HS-27A (cell line): ENCODE results near the gene NUFIP2.
"Not testable (repeated sequence)": the region's sequence is repeated elsewhere in the genome, so short reads cannot be mapped to it uniquely, and the experiment has no call there.

ENCODE experiments used
- DNase-seq: peaks from one replicate; pipeline ENCODE4 v3.0.0-alpha.2; 2012; ENCODE audit warnings: low read depth, missing footprints

Gene NUFIP2

DNA sequence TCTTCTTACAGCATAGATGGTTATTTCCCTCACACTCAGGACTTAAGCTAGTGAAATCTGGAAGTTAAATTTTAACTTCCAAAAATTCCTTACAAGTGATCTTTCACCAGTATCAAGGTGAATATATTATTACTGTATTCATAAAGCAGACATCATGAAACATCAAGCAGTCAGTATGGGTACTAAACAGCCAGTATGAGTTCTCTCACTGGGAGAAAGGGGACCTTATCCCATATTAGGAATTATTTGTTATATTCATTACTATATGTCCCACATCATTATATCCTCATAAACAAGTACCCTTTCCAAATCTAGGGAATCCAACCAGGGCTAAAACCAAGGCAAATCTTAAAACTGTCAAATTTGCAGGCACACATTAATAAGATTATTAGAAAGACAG, 15.3 kb downstream of the NUFIP2 start:
- no peak for DNase-seq

DNA sequence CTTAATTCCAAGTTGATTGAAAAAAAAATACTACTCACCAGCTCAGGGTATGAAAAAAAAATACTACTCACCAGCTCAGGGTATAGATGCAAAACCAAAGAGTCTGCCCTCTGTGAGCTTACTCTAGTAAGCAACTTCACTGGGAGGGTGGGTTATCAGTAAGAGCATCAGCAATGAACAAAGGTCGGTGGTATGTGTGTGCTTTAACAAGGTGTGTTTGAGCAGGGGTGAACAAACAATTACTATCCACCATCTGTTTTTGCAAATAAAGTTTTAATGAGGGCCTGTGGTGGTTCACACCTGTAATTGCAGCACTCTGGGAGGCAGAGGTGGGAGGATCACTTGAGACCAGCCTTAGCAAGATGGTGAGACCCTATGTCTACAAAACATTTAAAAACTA, 20.0 kb downstream of the NUFIP2 start:
- DNase-seq, result no peak

DNA sequence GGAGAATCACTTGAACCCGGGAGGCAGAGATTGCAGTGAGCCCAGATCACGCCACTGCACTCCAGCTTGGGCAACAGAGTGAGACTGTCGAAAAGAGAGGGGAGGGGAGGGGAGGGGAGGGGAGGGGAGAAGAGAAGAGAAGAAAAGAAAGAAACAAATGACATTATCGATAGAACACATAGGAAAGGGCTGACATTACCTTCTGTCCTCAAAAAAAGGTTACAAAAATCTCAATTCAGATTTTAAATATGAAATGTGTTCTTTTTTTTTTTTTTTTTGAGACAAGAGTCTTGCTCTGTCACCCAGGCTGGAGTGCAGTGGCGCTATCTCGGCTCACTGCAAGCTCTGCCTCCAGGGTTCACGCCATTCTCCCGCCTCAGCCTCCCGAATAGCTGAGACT, 22.0 kb downstream of the NUFIP2 start:
- DNase-seq, result not testable (repeated sequence)

DNA sequence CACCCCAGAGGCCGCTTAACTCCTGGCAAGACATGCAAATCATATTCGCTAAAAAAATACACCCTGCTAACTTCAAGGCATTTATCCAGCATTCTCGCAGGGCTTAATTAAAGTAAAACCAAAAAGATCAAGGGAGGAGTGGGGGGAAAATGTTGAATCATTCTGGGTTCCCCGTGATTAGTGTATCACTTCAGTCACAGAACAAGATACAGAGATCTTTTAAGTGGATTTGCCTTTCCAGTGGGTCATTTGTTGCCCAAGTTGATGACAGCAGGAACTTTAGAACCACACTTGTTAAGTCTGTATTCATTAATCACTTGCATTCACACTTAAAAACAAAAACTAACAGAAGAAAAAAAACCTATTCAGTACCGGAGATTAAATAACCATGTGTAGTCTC, 30.0 kb downstream of the NUFIP2 start:
- no peak for DNase-seq

DNA sequence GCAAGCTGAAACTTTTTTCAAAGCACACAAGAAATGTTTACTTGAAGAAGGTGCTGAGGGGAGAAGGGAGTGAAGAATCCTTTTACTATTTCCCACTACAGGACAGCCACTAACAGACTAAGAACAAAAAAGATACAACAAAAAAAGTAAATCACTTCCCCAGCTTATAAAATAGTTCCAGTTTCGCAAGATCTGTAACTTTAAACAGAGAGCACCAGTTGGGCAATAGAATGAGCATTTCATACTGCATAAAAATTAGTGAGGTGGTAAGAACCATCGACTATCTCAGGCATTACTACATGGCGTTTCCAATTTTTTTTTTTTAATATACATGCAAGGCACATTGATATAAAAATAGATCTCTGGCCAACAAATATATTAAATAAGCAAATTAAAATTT, 36.2 kb downstream of the NUFIP2 start:
- DNase-seq, result no peak

DNA sequence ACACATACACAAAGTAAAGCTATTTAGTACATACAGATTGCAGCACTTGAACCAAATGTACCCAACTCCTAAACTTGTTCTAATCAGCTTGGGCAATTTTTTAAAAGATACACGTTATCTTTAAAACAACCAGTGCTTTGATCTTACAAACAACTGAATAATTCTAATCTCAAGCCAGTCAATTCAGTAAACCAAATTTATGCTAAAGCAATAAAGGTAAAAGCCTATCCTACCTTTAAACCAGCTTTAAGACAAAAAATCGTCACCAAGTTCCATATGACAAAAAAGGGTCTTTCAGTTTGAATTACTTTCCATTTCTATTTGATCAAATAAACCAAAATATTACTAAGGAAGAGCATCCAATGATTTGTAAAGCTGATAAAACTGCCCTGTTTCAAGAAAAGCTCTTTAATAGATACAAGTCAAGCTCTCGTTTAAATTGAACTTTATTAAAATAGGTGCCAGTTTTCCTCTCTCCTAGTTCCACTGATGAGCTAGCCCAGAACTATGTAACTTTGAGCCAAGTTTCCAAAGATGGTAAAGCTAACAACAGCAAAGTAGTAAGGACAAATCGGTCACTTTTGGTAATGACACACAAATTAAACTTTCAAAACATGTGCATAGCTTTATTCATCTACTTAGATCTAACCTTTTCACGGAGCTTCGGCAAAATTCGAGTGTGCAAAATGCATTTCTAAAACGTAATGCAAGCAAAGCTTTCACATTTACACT, 37.0 kb downstream of the NUFIP2 start:
- DNase-seq, result no peak

DNA sequence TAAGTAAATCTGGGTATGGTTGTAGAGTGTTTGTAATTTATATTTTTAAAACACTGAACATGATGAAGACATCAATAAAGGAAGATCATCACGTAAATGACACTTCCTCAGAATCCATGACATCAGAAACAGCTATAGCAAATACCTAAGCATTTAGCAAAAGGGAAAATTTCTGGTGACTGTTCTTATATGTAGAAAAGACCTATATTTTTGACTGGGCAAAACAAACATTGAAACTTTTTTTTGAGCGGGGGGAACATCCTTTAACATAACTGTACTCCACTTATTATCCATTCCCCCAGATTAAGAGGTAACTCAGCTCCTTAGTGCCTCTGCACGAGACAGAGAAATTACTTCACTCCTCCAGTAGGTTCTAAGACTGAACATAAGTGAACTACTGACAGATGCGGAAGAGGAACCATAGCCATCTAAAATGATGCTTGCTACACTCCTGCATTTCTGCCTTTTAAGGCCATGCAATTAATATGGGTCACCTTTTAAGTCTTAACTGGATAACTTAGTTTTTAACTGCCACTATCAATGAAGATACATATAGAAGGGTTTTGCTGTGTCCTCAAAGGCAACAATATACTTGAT, 37.9 kb downstream of the NUFIP2 start:
- no peak for DNase-seq

DNA sequence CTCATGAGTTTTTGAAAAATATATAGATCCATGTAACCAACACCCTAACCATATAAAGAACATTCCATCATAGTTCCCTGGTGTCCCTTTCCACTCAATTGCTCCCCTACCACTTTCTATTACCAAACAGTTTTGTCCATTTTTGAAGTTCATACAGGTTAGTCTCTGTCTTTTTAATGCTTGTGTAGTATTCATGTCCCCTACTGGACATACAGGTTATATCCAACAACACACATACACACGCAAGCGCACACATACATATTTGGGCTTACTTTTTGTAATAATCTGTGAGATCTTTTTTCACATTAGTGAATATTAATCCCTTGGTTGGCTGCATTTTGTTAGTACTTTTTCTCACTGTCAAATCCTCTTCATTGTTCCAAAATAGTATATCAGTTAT, 40.9 kb downstream of the NUFIP2 start:
- no peak for DNase-seq

DNA sequence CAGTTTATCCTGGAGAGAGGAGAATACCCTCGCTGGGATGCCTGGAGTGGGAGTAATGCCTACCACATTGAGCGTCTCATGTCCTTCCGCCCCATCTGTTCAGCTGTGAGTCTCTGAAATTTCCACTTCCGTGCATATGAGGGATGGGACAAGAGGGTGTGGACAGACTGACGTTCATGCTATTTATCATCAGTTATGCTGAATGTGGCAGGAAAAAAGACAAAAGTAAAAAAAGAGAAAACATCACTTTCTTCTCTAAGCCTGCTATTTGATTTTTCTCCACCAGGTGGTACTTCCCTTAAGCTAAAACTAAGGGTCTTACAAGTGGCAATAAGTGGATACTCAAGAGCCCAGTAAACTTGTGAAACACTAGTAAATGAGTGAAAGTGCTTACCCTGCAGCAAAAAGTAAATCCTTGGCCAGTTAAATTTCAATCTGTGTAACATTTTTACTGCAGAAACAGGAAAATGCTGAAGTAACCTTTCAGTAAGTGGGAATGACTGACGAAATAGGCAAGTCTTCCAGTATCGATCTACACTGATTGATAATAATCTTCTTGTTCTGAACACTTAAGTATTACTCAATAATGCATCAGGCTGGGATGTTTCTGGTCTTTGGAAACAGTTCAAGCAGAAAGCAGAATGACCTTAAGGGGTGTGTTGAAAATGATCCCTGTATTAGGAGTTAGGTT, 41.7 kb downstream of the NUFIP2 start:
- DNase-seq, result no peak

DNA sequence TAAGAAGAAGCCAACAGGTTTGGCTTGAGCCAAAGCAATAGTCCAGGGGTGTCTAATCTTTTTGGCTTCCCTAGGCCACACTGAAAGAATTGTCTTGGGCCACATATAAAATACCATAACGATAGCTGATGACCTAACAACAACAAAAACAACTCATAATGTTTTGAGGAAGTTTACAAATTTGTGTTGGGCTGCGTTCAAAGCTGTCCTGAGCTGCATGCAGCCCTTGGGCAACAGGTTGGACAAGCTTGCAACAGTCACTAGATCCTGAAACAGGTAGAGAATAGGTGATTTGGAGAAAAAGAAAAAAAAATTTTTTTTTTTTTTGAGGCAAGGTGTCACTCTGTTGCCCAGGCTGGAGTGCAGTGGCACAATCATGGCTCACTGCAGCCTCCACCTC, 42.8 kb downstream of the NUFIP2 start:
- no peak for DNase-seq

DNA sequence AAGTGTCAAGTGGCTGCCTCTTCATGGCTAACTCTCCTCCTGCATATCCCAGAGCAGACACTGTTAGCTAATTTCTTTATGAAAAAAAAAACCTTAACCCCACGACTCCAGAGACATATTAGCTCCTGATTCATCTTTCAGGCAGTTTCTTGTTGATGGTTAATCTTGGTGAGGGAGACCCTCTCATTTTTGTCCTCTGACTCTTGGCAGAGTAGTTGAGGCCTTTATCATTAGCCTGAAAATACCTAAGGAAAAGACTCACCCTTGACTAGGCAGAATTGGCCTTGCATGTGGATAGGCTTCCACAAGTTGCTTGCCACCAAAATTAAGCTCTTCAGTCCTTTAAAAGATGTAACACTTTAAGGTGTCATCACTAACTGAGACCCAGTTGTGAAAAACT, 43.3 kb downstream of the NUFIP2 start:
- no peak for DNase-seq

DNA sequence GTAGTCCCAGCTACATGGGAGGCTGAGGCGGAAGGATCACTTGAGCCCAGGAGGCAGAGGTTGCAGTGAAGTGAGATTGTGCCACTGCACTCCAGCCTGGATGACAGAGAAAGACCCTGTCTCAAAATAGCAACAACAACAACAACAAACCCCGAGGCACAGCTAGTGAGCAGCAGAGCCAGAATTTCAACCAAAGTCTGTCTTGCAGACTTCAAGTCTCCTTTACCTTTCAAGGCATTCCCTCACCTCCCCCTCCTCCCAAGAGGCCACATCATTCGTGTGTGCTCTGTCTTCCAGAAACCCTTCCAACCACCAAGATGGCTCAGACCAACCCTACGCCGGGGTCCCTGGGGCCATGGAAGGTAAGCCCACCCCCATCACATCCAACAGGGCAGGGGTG, 45.1 kb downstream of the NUFIP2 start:
- no peak for DNase-seq

DNA sequence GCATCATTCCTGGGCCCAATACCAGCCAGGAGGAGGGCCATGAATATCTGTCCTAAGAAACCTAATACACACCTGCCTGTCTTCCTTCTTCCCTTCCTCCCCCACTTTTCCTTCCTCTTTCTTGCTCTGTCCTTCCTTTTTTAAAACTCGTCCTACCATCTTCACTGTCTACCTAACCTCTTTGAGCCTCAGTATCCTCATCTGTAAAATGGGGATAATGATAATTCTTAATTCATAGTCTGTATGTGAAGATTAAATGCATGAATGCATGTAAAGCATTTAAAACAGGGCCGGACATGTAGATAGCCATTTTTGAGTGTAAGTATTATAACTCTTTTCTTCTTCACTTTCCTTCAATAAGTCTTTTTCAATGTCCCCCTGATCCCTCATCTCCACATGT, 46.7 kb downstream of the NUFIP2 start:
- DNase-seq, result no peak

DNA sequence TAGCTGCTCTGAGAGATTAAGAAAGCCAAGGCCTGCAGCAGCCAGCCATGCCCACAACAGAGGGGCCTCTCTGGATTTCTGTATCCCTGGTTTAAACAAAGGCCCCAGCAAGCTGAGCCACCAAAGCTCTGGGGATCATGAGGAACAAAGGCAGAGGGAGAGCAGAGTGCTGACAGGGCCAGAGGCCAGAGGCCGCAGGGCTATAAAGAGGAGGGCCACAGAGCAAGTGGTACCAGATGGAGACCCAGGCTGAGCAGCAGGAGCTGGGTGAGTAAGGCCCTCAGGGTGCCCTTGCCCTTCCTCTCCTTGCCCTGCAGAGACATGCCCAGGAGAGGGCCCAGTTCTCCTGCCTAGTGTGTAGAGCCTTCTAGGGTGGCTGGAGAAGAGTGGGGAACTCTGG, 47.3 kb downstream of the NUFIP2 start, which contains the start of gene CRYBA1:
TSS of gene CRYBA1 (plus strand) at position 232 of the 400 bp plus-strand sequence. CDS start at position 237, 5 bp downstream.
- DNase-seq, result no peak

DNA sequence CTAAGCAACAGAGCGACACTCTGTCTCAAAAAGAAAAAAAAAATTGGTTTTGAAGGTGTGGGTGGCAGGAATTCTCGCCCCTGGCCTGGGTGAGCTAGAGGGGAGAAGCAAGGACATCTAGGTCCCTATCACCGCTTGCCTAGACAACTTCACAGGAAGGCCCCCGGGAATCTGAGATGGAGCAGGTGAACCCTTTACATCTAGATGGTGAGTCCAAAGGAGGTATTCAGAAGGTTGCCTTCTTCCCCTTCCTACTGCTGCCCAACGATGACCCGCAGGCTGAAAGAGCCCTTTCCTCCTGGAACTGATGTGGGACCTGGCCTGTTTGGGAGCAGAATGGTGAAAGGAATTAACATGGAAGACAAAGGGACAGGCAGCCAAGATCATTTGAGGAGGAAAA, 48.5 kb downstream of the NUFIP2 start:
- DNase-seq, result no peak

DNA sequence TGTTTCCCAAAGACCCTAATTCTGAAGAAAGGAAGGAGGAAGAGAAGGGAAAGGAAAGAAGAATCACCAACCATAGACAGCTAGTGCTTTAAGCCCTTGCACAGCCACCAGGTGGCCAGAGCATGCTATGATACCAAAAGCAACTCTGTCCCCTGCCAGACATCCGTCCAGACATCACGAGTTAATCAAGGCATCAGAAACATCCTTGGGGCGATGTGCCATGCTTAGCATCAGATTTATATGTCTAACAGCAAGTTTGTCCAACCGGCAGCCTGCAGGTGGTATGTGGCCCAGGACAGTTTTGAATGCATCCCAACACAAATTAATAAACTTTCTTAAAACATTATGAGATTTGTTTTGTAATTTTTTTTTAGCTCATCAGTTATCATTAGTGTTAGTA, 50.2 kb downstream of the NUFIP2 start:
- DNase-seq, result no peak

DNA sequence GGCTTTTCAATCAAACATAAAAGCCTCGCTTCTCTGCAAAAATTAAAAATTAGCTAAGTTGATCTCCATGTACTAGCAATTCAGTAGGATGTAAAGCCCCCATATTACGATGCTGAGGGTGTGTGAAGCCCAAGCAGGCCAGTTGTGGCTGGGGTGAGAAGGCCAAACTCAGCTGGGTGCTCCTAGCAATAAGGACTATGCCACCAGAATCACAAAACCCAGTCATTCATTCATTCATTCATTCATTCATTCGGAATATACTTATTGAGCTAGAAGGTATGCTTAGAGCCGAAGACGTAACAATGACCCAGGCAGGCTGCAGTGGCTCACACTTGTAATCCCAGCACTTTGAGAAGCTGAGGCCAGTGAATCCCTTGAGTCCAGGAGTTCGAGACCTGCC, 51.2 kb downstream of the NUFIP2 start:
- DNase-seq, result no peak

DNA sequence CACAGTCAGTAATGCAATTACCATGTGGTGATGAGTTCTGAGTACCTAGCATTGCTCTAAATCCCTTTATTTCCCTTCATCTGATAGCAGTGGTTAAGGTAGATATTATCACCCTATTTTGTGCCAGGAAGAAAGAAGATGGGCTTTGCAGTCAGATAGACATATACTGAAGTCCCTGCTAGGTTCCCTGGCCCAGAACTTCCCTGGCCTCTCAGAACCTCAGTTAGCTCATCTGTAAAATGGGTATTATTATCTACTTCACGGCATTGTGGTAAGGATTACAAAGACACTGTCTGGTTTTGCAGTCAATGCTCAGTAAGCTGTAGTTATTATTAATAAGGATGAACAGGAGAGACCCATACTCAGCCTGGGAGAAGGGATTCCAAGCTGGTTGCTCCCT, 51.9 kb downstream of the NUFIP2 start:
- no peak for DNase-seq

DNA sequence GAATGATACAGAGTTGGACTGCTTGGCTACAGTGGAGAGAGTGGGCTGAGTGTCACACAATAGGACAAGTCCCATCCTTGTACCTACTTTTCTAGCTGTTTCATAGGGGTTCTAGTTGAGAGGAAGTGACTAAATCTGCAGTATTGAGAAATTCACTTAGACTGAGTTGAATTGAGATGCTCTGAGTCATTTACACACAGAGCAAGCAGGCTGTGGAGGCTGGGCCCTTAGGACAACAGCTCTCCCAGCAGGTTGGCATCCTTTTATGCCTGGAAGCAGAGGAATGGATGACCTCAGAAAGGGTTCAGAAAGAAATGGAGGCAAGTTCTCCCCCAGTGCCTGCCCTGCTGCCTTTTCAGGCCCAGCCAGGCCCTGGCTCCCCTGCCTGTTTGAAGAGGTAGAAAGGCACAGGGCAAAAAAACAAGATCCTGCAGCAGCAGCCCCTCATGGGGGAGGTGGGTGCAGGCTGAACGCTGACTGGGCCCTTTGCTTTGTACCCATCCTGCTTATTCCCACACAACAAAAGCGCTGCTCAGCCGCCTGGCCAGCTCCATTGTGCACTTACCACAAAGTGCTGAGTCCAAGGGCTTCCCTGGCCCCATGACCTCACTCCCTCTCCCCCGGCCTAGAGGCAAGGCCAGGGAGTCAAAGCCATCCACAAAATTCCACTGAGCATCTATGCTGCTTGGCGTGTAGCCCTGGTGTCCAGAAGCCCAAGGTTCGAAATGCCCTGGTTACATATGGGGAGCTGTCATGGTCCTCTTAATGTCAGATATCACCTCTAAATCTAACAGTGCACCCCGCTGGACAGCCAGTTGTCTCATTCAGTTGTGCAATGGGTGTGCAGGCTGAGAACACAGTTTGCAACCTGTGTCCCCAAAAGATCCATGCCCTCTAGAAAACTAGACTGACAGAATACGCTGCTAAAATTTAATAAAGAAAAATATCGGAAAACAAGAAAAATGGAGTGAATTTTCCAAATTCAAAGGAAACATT, 52.7 kb downstream of the NUFIP2 start:
- peak; percentile 62 for DNase-seq

DNA sequence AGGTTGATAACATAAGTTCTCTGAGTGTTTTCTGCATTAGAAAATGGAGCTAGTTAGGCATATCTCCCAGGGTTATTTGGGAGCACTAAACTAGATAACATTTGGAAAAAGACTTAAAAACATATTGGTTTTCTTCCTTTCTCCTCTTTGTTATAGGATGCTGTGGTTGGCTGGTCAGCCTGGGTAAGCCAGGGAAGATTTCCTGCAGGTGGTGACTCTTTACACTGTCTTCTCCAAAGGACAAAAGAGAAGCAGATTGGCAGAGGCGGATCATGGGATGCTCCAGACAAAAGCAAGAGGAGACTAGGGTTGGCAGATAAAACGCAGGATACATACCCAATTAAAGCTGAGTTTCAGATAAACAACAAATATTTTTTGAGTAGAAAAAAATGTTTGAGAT, 53.5 kb downstream of the NUFIP2 start:
- no peak for DNase-seq

DNA sequence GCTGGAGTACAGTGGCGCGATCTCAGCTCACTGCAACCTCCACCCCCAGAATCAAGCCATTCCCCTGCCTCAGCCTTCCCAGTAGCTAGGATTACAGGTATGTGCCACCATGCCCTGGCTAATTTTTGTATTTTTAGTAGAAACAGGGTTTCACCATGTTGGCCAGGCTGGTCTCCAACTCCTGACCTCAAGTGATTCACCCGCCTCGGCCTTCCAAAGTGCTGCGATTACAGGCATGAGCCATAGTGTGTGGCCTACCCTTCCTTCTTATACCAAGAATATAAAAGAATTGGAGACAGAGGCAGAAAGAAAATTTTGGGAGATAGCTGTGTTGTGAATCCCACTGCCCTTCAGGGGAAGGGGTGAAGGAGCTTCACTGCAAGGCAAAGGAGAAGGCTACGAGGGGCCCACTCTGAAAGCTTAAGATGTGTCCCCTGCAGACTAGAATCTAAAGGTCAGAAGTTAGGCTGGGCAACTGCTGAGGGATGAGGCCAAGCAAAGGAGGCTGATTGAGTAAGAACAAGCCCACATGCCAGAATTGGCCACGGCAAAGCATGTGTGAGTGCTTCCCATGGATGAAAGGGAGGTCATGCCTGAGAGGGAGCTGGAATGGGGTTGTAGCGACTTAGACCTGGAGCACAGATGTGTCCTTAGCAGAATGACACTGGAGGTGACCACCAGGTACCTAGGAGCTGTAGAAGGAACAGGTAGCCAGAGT, 55.7 kb downstream of the NUFIP2 start:
- DNase-seq, result no peak
